Measurements from ENCODE around the gene HLA-DOB. TPM values are rescaled to one million over a fixed set of nuclear protein-coding genes. Genes with fewer than 3 reads are reported as not detected.

Gene HLA-DOB
- polyA plus RNA-seq, 2 donors, result 0.75 to 1.9 TPM

DNA sequence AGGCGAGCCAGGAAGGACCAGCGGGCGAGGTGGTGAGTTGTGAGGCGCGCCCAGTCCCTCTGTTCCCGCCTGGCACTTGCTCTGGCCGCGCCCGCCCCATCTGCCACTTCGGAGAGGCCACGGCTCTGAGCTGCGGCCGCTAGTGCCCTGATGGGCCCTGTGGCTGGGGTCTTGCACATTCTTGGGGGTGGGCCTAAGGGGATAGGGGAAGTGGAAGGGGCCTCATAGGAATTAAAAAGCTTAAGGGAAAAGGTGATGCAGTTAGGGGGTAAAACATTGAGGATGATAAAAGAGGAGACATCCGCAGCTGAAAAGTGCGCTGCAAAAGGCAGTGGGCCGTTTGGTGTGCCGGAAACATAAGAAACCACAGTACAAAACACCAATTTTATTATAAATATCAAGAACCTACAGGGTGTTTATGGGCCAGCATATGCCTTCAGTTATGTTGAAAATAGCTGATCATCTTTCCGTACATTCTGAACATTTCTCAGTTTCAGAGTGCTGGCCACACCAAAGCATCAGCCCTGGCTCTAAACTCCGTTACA is 28.1 kb upstream of the HLA-DOB start:
- H3K4me1 ChIP-seq (ENCODE audit: control insufficient read depth in 2 of 2, insufficient read depth in 2 of 2, low read length in 1 of 2), result peaks cover 0 to 7% of the 10 kb centered on the region in 2 donors
- 16 to 20% methylated on average over 19 of the region's 19 CpGs for WGBS, 2 donors
- no peaks in the 10 kb centered on the region for H3K9me3 ChIP-seq (ENCODE audit: control insufficient read depth in 2 of 2, insufficient read depth in 1 of 2, low read depth in 1 of 2, low read length in 1 of 2)
- H3K27ac ChIP-seq (ENCODE audit: low read depth in 2 of 2, low read length in 1 of 2), result peak overlapping the region; percentile 84 to 98
- H3K27me3 ChIP-seq (ENCODE audit: control insufficient read depth in 1 of 2, insufficient read depth in 2 of 2, low read length in 2 of 2), result no peaks in the 10 kb centered on the region
- H3K4me3 ChIP-seq (ENCODE audit: low read depth in 1 of 2, low read length in 2 of 2), result peak overlapping the region; percentile 68 to 86
- peaks cover 11 to 30% of the 10 kb centered on the region in 2 donors for H3K36me3 ChIP-seq (ENCODE audit: control insufficient read depth in 2 of 2, insufficient read depth in 2 of 2, low read length in 1 of 2)

DNA sequence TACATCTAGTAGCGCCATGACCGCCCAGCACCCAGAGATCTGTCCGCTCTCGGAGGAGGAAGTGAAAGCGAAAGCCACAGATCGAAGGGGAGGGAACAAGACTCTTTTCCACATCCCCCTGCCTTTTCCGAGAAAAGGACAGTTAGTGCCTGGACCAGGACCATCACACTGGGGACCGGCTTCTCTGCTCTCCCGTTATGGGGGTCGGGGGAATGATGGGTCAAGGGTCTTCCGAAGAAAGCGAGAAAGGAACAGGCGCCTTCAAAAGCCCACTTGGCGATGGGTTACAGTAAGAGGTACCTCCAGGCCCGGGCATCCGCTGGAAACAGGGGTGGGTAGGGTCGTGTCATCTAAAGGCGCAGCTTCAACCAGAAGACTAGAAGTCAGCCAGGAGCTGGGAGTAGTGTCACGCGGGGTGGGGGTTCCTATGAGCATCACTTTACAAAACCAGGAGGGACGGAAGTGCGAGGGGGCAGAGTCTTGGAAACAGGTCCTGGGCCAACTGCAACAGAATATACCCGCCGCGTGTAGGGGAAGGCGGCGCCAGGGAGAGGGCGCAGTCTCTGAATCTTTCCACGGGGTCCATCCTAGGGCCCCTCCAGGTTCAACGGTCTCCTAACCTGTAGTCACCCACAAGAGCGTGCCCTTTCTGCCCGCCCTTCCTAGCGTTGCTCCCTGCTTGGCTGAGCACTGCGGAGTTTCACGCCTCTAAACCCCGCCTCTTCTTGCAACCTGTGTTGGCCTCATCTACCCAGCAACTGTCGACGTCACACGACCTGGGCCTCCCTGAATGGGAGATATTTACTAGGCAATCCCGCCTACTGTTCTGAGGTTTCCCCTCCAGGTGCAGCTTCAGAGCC is 27.4 kb upstream of the HLA-DOB start, which contains the start of gene PSMB8:
PSMB8 (minus strand) TSS at position 69 of the 860 bp plus-strand sequence; CDS start at position 18, 51 bp downstream.
- Histone ChIP-seq H3K27me3 (ENCODE audit: control insufficient read depth in 1 of 2, insufficient read depth in 2 of 2, low read length in 2 of 2) (no peaks in the 10 kb centered on the region), H3K36me3 (ENCODE audit: control insufficient read depth in 2 of 2, insufficient read depth in 2 of 2, low read length in 1 of 2) (peaks cover 8 to 27% of the 10 kb centered on the region in 2 donors), H3K9me3 (ENCODE audit: control insufficient read depth in 2 of 2, insufficient read depth in 1 of 2, low read depth in 1 of 2, low read length in 1 of 2) (no peaks in the 10 kb centered on the region), H3K4me3 (ENCODE audit: low read depth in 1 of 2, low read length in 2 of 2) (peak within 1 kb of the TSS; percentile 68 to 86), H3K4me1 (ENCODE audit: control insufficient read depth in 2 of 2, insufficient read depth in 2 of 2, low read length in 1 of 2) (peaks cover 0 to 7% of the 10 kb centered on the region in 2 donors), H3K27ac (ENCODE audit: low read depth in 2 of 2, low read length in 1 of 2) (peak within 1 kb of the TSS; percentile 97 to 98)
- 0% methylated on average over 40 of the region's 40 CpGs for whole genome bisulfite sequencing, 2 donors

DNA sequence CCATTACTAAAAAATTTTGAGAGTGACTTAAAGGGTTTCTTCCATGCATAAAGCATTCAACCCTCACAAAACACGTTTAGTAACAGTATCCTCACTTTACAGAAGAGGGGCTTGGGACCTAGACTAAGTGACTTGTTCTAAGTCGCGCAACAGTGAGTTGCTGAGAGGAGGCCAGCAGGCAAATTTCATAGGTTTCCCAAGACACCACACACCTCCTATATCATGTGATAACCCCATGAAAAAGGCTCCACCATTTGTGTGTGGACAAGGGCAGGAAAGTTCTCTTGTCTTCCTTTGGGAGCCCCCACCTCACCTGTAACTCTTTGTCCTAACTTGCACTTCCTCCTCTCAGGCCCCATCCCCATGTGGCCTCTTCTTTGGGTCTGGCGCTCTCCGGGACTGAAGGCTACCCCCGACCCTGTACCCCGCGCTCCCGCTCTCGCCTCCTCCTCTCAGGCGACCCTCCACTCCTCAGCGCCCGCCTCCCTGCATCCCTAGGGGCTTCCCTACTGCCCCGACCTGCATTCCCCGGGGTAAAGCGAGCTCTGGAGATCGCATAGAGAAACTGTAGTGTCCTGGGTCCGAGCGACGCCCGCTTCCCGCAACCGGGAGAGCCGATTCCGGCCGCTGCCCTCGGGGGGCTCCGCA is 26.7 kb upstream of the HLA-DOB start:
- H3K4me3 ChIP-seq (ENCODE audit: low read depth in 1 of 2, low read length in 2 of 2), result peak overlapping the region; percentile 68 to 86
- peaks cover 8 to 25% of the 10 kb centered on the region in 2 donors for H3K36me3 ChIP-seq (ENCODE audit: control insufficient read depth in 2 of 2, insufficient read depth in 2 of 2, low read length in 1 of 2)
- no peaks in the 10 kb centered on the region for H3K27me3 ChIP-seq (ENCODE audit: control insufficient read depth in 1 of 2, insufficient read depth in 2 of 2, low read length in 2 of 2)
- H3K4me1 ChIP-seq (ENCODE audit: control insufficient read depth in 2 of 2, insufficient read depth in 2 of 2, low read length in 1 of 2), result peaks cover 0 to 7% of the 10 kb centered on the region in 2 donors
- 3 to 4% methylated on average over 28 of the region's 28 CpGs for WGBS, 2 donors
- H3K27ac ChIP-seq (ENCODE audit: low read depth in 2 of 2, low read length in 1 of 2), result peak overlapping the region; percentile 97 to 98
- no peaks in the 10 kb centered on the region for H3K9me3 ChIP-seq (ENCODE audit: control insufficient read depth in 2 of 2, insufficient read depth in 1 of 2, low read depth in 1 of 2, low read length in 1 of 2)

DNA sequence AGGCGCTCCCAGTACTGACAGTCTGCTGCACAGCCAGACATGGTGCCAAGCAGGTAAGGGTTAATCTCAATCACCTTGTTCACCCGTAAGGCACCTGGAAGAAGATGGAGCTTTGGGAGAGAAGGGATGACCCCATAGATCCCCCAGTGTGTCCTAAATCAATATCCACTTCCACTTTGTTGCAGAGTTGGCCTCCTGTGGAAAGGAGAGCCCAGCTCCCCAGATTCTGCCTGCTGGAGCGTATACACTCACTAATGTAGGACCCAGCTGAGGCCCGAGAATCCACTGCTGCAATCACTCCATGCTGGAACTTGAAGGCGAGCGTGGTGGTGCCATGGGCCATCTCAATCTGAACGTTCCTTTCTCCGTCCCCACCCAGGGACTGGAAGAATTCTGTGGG is 25.9 kb upstream of the HLA-DOB start:
- Histone ChIP-seq H3K9me3 (ENCODE audit: control insufficient read depth in 2 of 2, insufficient read depth in 1 of 2, low read depth in 1 of 2, low read length in 1 of 2) (no peaks in the 10 kb centered on the region), H3K27ac (ENCODE audit: low read depth in 2 of 2, low read length in 1 of 2) (no peak overlapping the region), H3K4me3 (ENCODE audit: low read depth in 1 of 2, low read length in 2 of 2) (no peak overlapping the region), H3K4me1 (ENCODE audit: control insufficient read depth in 2 of 2, insufficient read depth in 2 of 2, low read length in 1 of 2) (peaks cover 1 to 8% of the 10 kb centered on the region in 2 donors), H3K27me3 (ENCODE audit: control insufficient read depth in 1 of 2, insufficient read depth in 2 of 2, low read length in 2 of 2) (no peaks in the 10 kb centered on the region), H3K36me3 (ENCODE audit: control insufficient read depth in 2 of 2, insufficient read depth in 2 of 2, low read length in 1 of 2) (peaks cover 8 to 21% of the 10 kb centered on the region in 2 donors)
- WGBS, 2 donors, result 75 to 77% methylated on average over 8 of the region's 8 CpGs

DNA sequence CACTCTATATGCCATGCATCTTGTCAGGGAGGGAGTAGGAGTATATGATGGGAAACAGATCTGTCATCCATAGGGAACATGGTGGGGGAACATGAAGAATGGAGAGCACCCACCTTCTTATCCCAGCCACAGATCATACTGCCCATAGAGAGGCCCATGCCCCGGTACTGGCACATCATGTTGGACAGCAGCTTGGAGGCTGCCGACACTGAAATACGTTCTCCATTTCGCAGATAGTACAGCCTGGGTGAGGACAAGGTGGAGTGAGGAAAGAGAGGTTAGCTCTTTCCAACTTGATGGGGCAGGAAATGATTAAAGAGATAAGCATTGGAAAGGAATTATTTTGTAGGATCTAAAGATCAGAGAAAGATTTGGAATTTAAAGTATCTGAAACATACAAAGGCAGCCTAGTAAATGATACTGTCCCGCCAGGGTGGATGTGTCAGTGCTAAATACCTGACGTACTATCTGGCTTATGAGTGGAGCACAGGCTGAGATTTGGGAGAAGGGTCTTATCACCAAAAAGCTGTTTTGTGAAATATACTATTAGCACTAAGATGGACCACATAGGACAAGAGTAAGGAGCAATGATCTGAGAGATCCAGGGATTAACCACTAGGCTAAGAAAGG is 25.3 kb upstream of the HLA-DOB start:
- 87 to 89% methylated on average over 6 of the region's 6 CpGs for WGBS, 2 donors
- peaks cover 2 to 12% of the 10 kb centered on the region in 2 donors for H3K4me1 ChIP-seq (ENCODE audit: control insufficient read depth in 2 of 2, insufficient read depth in 2 of 2, low read length in 1 of 2)
- no peak overlapping the region for H3K4me3 ChIP-seq (ENCODE audit: low read depth in 1 of 2, low read length in 2 of 2)
- no peaks in the 10 kb centered on the region for H3K9me3 ChIP-seq (ENCODE audit: control insufficient read depth in 2 of 2, insufficient read depth in 1 of 2, low read depth in 1 of 2, low read length in 1 of 2)
- H3K36me3 ChIP-seq (ENCODE audit: control insufficient read depth in 2 of 2, insufficient read depth in 2 of 2, low read length in 1 of 2), result peaks cover 7 to 17% of the 10 kb centered on the region in 2 donors
- H3K27ac ChIP-seq (ENCODE audit: low read depth in 2 of 2, low read length in 1 of 2), result no peak overlapping the region
- H3K27me3 ChIP-seq (ENCODE audit: control insufficient read depth in 1 of 2, insufficient read depth in 2 of 2, low read length in 2 of 2), result no peaks in the 10 kb centered on the region

DNA sequence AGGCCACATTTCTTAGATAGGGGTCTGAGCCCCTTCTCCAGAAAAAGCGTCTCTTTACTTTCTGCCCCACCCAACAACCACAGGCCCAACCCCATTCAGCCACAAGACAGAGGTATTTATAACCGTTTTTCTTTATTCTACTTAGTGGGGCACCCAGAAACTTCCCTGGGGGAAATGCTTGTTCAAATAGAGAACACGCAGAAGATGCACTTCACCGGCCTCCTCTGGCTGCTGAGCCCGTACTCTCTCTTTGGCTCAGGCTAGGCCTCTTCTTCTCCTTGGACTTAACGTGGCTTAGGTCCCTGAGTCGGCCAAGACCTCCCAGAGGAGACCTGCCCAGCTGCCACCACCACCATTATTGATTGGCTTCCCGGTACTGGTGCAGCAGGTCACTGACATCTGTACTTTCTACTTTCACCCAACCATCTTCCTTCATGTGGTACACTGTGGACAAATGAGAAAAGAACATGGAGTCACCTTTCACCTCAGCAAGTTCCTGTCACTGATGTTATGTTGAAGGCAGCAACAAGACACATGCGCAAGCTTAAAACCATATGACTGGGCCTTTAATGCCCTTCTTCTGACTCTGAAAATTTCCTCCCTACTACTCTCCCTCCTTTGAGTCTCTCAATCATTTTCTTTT is 23.9 kb upstream of the HLA-DOB start:
- Histone ChIP-seq H3K4me1 (ENCODE audit: control insufficient read depth in 2 of 2, insufficient read depth in 2 of 2, low read length in 1 of 2) (peaks cover 2 to 12% of the 10 kb centered on the region in 2 donors), H3K27me3 (ENCODE audit: control insufficient read depth in 1 of 2, insufficient read depth in 2 of 2, low read length in 2 of 2) (no peaks in the 10 kb centered on the region), H3K27ac (ENCODE audit: low read depth in 2 of 2, low read length in 1 of 2) (no peak overlapping the region), H3K9me3 (ENCODE audit: control insufficient read depth in 2 of 2, insufficient read depth in 1 of 2, low read depth in 1 of 2, low read length in 1 of 2) (no peaks in the 10 kb centered on the region), H3K4me3 (ENCODE audit: low read depth in 1 of 2, low read length in 2 of 2) (no peak overlapping the region), H3K36me3 (ENCODE audit: control insufficient read depth in 2 of 2, insufficient read depth in 2 of 2, low read length in 1 of 2) (peaks cover 4 to 14% of the 10 kb centered on the region in 2 donors)
- WGBS, 2 donors, result 80 to 82% methylated on average over 9 of the region's 9 CpGs

DNA sequence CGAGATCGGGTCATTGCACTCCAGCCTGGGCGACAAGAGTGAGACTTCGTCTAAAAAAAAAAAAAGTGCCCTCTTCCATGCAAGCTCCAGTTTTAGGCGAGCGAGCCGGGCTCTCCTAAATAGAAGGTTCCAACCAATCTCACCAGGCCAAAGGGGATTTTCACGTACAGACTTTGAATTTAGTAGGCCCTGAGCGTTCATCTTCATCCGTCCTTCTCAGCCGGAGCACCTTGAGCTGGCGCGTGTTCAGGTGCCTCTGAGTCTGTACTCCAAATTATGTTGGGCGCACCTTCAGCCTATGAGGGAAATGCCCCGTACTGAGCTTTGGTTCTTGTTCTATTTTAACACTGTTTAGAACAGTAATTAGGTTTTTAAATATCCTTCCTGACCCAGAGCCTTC is 22.6 kb upstream of the HLA-DOB start:
- Histone ChIP-seq H3K4me3 (ENCODE audit: low read depth in 1 of 2, low read length in 2 of 2) (no peak overlapping the region), H3K4me1 (ENCODE audit: control insufficient read depth in 2 of 2, insufficient read depth in 2 of 2, low read length in 1 of 2) (peaks cover 2 to 12% of the 10 kb centered on the region in 2 donors), H3K27ac (ENCODE audit: low read depth in 2 of 2, low read length in 1 of 2) (no peak overlapping the region), H3K27me3 (ENCODE audit: control insufficient read depth in 1 of 2, insufficient read depth in 2 of 2, low read length in 2 of 2) (no peaks in the 10 kb centered on the region), H3K36me3 (ENCODE audit: control insufficient read depth in 2 of 2, insufficient read depth in 2 of 2, low read length in 1 of 2) (peaks cover 0 to 20% of the 10 kb centered on the region in 2 donors), H3K9me3 (ENCODE audit: control insufficient read depth in 2 of 2, insufficient read depth in 1 of 2, low read depth in 1 of 2, low read length in 1 of 2) (no peaks in the 10 kb centered on the region)
- 86 to 87% methylated on average over 15 of the region's 15 CpGs for WGBS, 2 donors

DNA sequence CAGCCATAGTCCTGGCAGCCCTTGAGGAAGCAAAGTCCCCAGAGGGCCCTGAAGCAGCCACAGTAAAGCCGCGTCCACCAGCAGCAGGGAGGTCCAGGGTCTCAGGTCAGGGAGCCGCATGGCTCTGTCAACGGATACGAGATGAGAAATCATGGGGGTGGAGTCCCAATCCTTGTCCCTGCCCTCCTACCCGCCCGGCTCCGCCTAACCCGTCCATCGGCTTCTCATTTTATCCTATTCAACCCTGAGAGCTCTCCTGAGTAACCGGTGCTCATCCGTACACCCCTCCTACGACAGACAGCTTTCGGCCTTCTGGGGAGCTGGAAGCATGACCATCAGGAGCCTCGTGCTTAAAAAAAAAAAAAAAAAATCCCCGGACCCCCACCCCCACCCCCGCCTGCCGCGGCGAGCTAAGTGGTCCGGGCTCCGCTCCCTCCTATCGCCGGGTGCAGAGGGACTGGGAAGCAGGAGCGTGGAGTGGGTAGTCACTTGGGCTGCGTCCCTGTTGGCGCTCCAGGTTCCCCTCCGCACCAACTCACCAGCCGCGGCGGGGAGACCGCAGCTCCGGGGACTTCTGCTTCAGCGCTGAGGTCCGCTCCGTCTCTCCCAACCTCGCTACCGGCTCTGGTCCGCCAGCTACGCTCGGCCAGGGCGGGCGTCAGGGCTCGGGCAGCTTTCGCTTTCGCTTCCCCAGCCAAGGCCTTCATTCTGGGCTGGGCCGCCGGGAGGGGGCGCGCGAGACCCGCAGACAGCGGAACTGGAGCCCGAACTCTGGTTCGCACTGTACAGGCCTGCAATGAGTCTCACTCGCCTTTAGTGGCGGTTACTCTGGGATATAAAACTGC is 21.5 kb upstream of the HLA-DOB start, which contains the start of gene TAP2:
TAP2 (minus strand) TSS at position 626 of the 845 bp plus-strand sequence; CDS start at position 120, 506 bp downstream.
- H3K27ac ChIP-seq (ENCODE audit: low read depth in 2 of 2, low read length in 1 of 2), result peak within 1 kb of the TSS; percentile 96 to 99
- peaks cover 0 to 20% of the 10 kb centered on the region in 2 donors for H3K36me3 ChIP-seq (ENCODE audit: control insufficient read depth in 2 of 2, insufficient read depth in 2 of 2, low read length in 1 of 2)
- WGBS, 2 donors, result 0% methylated on average over 57 of the region's 57 CpGs
- no peaks in the 10 kb centered on the region for H3K27me3 ChIP-seq (ENCODE audit: control insufficient read depth in 1 of 2, insufficient read depth in 2 of 2, low read length in 2 of 2)
- no peaks in the 10 kb centered on the region for H3K9me3 ChIP-seq (ENCODE audit: control insufficient read depth in 2 of 2, insufficient read depth in 1 of 2, low read depth in 1 of 2, low read length in 1 of 2)
- peak within 1 kb of the TSS; percentile 79 to 81 for H3K4me3 ChIP-seq (ENCODE audit: low read depth in 1 of 2, low read length in 2 of 2)
- peaks cover 2 to 12% of the 10 kb centered on the region in 2 donors for H3K4me1 ChIP-seq (ENCODE audit: control insufficient read depth in 2 of 2, insufficient read depth in 2 of 2, low read length in 1 of 2)
